HUES6 (cell line): Measurements from ENCODE around the gene SPAG16.
"Not testable (repeated sequence)": the region's sequence is repeated elsewhere in the genome, so short reads cannot be mapped to it uniquely, and the experiment has no call there.

Experiments
- H3K27ac ChIP-seq: 2 replicates; pipeline ENCODE4 v1.7.0; 2013; ENCODE audit warnings: low read depth, mild to moderate bottlenecking, low read length, inconsistent platforms
- H3K27me3 ChIP-seq: 2 replicates; pipeline ENCODE4 v1.6.1; 2013; ENCODE audit warnings: low read length; ENCODE audit not compliant: control insufficient read depth, insufficient read depth
- H3K36me3 ChIP-seq: 2 replicates; pipeline ENCODE4 v1.6.1; 2013; ENCODE audit warnings: low read length; ENCODE audit not compliant: control insufficient read depth, insufficient read depth
- H3K4me1 ChIP-seq: 2 replicates; pipeline ENCODE4 v1.6.1; 2013; ENCODE audit warnings: low read length; ENCODE audit not compliant: control insufficient read depth, insufficient read depth
- H3K4me3 ChIP-seq: 2 replicates; pipeline ENCODE4 v1.5.1; 2013; ENCODE audit warnings: low read depth, low read length
- H3K9ac ChIP-seq: one replicate; pipeline ENCODE4 v1.6.1; 2013; ENCODE audit warnings: mild to moderate bottlenecking, low read length
- H3K9me3 ChIP-seq: 2 replicates; pipeline ENCODE4 v1.6.1; 2013; ENCODE audit warnings: low read depth, low read length; ENCODE audit not compliant: control insufficient read depth, insufficient read depth

Gene SPAG16

GRCh38 chr2:214034417-214034816 lies 750.2 kb downstream of the SPAG16 start:
- Histone ChIP-seq H3K9me3 (no peaks in the 10 kb centered on the region), H3K27ac (no peak overlapping the region), H3K36me3 (no peaks in the 10 kb centered on the region), H3K4me1 (peaks cover 3% of the 10 kb centered on the region; the same call in 1 of the 2 replicates), H3K27me3 (no peaks in the 10 kb centered on the region), H3K4me3 (no peak overlapping the region), H3K9ac (no peak overlapping the region)

- H3K36me3 ChIP-seq = no peaks in the 10 kb centered on the region
- H3K27ac ChIP-seq = no peak overlapping the region
- no peaks in the 10 kb centered on the region; the same call in 1 of the 2 replicates for H3K9me3 ChIP-seq
- H3K4me3 ChIP-seq = no peak overlapping the region
- H3K27me3 ChIP-seq = no peaks in the 10 kb centered on the region
- no peak overlapping the region for H3K9ac ChIP-seq
- peaks cover 3% of the 10 kb centered on the region; the same call in 1 of the 2 replicates for H3K4me1 ChIP-seq
These were observed 751.0 kb downstream of the SPAG16 start for GRCh38 chr2:214035091-214035852.

- H3K27me3 ChIP-seq = no peaks in the 10 kb centered on the region
- no peak overlapping the region for H3K9ac ChIP-seq
- peaks cover 3% of the 10 kb centered on the region; the same call in 1 of the 2 replicates for H3K4me1 ChIP-seq
- H3K9me3 ChIP-seq = no peaks in the 10 kb centered on the region; the same call in 1 of the 2 replicates
- H3K27ac ChIP-seq = no peak overlapping the region
- no peaks in the 10 kb centered on the region for H3K36me3 ChIP-seq
- no peak overlapping the region for H3K4me3 ChIP-seq
These were observed 751.7 kb downstream of the SPAG16 start for GRCh38 chr2:214035921-214036320.

GRCh38 chr2:214038186-214038585 lies 753.9 kb downstream of the SPAG16 start:
- no peak overlapping the region for H3K9ac ChIP-seq
- H3K27ac ChIP-seq = no peak overlapping the region
- H3K4me1 ChIP-seq = peaks cover 3% of the 10 kb centered on the region; the same call in 1 of the 2 replicates
- H3K4me3 ChIP-seq = no peak overlapping the region
- H3K9me3 ChIP-seq = no peaks in the 10 kb centered on the region; the same call in 1 of the 2 replicates
- H3K36me3 ChIP-seq = no peaks in the 10 kb centered on the region
- H3K27me3 ChIP-seq = no peaks in the 10 kb centered on the region

GRCh38 chr2:214050731-214051130 lies 766.5 kb downstream of the SPAG16 start:
- Histone ChIP-seq H3K4me1 (no peaks in the 10 kb centered on the region), H3K4me3 (no peak overlapping the region), H3K9ac (no peak overlapping the region), H3K9me3 (0 out of 2 replicates have a peak, but pooled peaks cover 4% of the 10 kb centered on the region), H3K27me3 (no peaks in the 10 kb centered on the region), H3K36me3 (no peaks in the 10 kb centered on the region), H3K27ac (no peak overlapping the region)

GRCh38 chr2:214051585-214051984 lies 767.3 kb downstream of the SPAG16 start:
- Histone ChIP-seq H3K27me3 (no peaks in the 10 kb centered on the region), H3K9ac (no peak overlapping the region), H3K36me3 (no peaks in the 10 kb centered on the region), H3K27ac (no peak overlapping the region), H3K9me3 (no peaks in the 10 kb centered on the region), H3K4me1 (no peaks in the 10 kb centered on the region), H3K4me3 (no peak overlapping the region)

- Histone ChIP-seq H3K9ac (no peak overlapping the region), H3K9me3 (no peaks in the 10 kb centered on the region), H3K4me3 (no peak overlapping the region)
These were observed 768.0 kb downstream of the SPAG16 start for GRCh38 chr2:214052235-214052634.

GRCh38 chr2:214057986-214058385 lies 773.7 kb downstream of the SPAG16 start:
- H3K4me3 ChIP-seq = no peak overlapping the region
- no peaks in the 10 kb centered on the region for H3K27me3 ChIP-seq
- H3K4me1 ChIP-seq = no peaks in the 10 kb centered on the region
- H3K36me3 ChIP-seq = no peaks in the 10 kb centered on the region
- no peak overlapping the region for H3K9ac ChIP-seq
- no peaks in the 10 kb centered on the region for H3K9me3 ChIP-seq
- H3K27ac ChIP-seq = no peak overlapping the region

More at GRCh38 chr2:214052235-214052634, 768.0 kb downstream of the SPAG16 start:
- Histone ChIP-seq H3K36me3 (no peaks in the 10 kb centered on the region), H3K27ac (no peak overlapping the region), H3K4me1 (no peaks in the 10 kb centered on the region), H3K27me3 (no peaks in the 10 kb centered on the region)

- H3K9me3 ChIP-seq, H3K4me3 ChIP-seq, H3K36me3 ChIP-seq, H3K9ac ChIP-seq, H3K4me1 ChIP-seq, H3K27ac ChIP-seq, H3K27me3 ChIP-seq: not testable (repeated sequence)
These were observed 778.0 kb downstream of the SPAG16 start for GRCh38 chr2:214062279-214062678.

GRCh38 chr2:214064471-214064870 lies 780.2 kb downstream of the SPAG16 start:
- Histone ChIP-seq H3K9ac (no peak overlapping the region), H3K27me3 (no peaks in the 10 kb centered on the region), H3K36me3 (no peaks in the 10 kb centered on the region), H3K4me3 (no peak overlapping the region), H3K9me3 (no peaks in the 10 kb centered on the region), H3K4me1 (no peaks in the 10 kb centered on the region; the same call in 1 of the 2 replicates), H3K27ac (no peak overlapping the region)

- Histone ChIP-seq H3K36me3 (no peaks in the 10 kb centered on the region), H3K4me1 (no peaks in the 10 kb centered on the region; the same call in 1 of the 2 replicates), H3K9ac (no peak overlapping the region), H3K27ac (no peak overlapping the region), H3K4me3 (no peak overlapping the region), H3K27me3 (no peaks in the 10 kb centered on the region), H3K9me3 (no peaks in the 10 kb centered on the region)
These were observed 782.6 kb downstream of the SPAG16 start for GRCh38 chr2:214066862-214067261.
